Astrocyte (in vitro differentiated cells and primary cell): ENCODE data around the gene CELSR2.

Experiments
- CTCF ChIP-seq: IDR thresholded peaks from 2 replicates; pipeline ENCODE4 v1.5.1; 2011; ENCODE audit warnings: low read depth, mild to moderate bottlenecking, inconsistent platforms, low read length, moderate library complexity; ENCODE audit not compliant: insufficient read depth
- EZH2 ChIP-seq: IDR thresholded peaks from 2 replicates; pipeline ENCODE4 v1.6.1; 2012; ENCODE audit warnings: mild to moderate bottlenecking, low read length, inconsistent platforms; ENCODE audit not compliant: insufficient read depth

DNA sequence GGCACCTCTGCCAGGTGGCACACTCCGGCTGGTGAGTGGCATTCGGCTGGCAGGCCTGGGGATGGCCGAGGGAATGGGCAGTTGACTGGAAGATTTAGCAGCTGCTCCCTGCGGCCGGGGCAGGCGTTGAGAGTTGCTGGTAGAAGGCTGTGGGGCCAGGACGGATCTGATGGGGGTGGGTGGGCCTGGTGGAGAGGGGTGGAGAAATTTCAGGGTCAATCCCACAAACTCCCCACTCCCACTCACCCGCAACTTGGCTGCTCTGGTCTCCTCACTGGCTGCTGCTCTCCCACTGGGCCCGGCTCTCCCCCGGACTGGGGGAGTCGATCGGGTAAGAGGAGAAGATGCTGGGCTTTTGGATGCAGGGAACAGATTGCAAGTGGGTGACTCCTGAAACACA is 31.5 kb downstream of the CELSR2 start:
- TF ChIP-seq CTCF (no peak), EZH2 (no peak)
